LNCaP clone FGC (cell line): ENCODE data around the gene PMEL.
"Not testable (repeated sequence)": the region's sequence is repeated elsewhere in the genome, so short reads cannot be mapped to it uniquely, and the experiment has no call there.

Experiments used
- DNase-seq: peaks from one replicate; pipeline ENCODE4 v3.0.0-alpha.2; 2011; ENCODE audit warnings: low read depth
- H3K4me3 ChIP-seq: 2 replicates; pipeline ENCODE4 v1.5.1; 2011; ENCODE audit warnings: mild to moderate bottlenecking, low read depth, low read length, control low read depth
- CTCF ChIP-seq: IDR thresholded peaks from 2 replicates; pipeline ENCODE4 v1.5.1; 2012; ENCODE audit warnings: mild to moderate bottlenecking; ENCODE audit not compliant: control insufficient read depth, insufficient read depth; ENCODE audit errors: extremely low read depth

The PMEL gene

GRCh38 chr12:55922126-55922525 is 43.7 kb downstream of the PMEL start:
- no peak for DNase-seq
- no peak for TF ChIP-seq CTCF
- H3K4me3 ChIP-seq: no peak overlapping the region

DNA sequence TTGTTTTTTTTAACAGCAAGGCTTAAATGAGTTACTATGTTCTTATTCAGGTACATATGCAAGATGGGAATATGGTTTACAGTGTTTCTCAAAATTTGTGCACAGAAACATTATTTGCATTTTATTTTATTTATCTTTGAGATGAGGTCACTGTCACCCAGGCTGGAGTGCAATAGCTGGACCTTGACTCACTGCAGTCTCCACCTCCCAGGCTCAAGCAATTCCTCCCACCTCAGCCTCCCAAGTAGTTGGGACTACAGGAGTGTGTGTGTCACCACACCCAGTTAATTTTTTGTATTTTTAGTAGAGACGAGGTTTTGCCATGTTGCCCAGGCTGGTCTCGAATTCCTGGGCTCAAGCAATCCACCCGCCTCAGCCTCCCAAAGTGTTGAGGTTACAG is 46.8 kb downstream of the PMEL start:
- not testable (repeated sequence) for H3K4me3 ChIP-seq
- DNase-seq: peak; percentile 51

DNA sequence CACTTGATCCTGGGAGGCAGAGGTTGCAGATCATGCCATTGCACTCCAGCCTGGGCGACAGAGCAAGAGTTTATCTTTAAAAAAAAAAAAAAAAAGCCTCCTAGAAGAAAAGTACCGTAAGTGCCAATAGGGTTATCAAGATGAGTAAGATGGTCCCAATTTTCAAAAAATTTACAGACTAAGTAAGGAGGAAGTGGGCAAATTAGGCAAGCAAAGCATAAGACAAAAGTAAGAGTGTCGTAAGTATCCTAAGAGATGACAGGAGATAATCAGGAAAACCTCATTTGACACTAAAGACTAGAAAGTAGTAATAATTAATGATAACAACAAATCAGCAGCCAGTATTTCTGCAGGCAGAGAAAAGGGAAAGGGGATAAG is 50.4 kb downstream of the PMEL start:
- no peak overlapping the region for H3K4me3 ChIP-seq
- no peak for TF ChIP-seq CTCF
- DNase-seq: no peak

- TF ChIP-seq CTCF: no peak
- no peak for DNase-seq
- H3K4me3 ChIP-seq: no peak overlapping the region
These were observed 52.9 kb downstream of the PMEL start for GRCh38 chr12:55912908-55913307.

DNA sequence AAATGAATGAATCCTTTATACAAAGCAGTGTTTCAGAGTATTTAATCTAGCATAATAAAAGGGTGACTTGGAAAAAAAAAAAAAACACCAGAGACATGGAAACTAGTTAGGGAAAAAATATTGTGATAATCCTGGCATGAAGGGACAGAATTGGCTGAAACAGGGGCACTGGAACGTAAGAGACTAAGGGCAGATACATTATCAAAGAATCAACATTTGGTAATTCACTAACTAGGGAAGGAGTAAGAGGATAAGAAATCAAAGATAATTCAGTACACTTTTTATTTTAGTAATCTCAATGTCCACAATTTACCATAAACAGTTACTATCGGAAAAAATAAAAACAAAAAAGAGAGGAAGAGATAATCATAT is 56.3 kb downstream of the PMEL start:
- H3K4me3 ChIP-seq: peak overlapping the region; percentile 24
- no peak for TF ChIP-seq CTCF
- no peak for DNase-seq

DNA sequence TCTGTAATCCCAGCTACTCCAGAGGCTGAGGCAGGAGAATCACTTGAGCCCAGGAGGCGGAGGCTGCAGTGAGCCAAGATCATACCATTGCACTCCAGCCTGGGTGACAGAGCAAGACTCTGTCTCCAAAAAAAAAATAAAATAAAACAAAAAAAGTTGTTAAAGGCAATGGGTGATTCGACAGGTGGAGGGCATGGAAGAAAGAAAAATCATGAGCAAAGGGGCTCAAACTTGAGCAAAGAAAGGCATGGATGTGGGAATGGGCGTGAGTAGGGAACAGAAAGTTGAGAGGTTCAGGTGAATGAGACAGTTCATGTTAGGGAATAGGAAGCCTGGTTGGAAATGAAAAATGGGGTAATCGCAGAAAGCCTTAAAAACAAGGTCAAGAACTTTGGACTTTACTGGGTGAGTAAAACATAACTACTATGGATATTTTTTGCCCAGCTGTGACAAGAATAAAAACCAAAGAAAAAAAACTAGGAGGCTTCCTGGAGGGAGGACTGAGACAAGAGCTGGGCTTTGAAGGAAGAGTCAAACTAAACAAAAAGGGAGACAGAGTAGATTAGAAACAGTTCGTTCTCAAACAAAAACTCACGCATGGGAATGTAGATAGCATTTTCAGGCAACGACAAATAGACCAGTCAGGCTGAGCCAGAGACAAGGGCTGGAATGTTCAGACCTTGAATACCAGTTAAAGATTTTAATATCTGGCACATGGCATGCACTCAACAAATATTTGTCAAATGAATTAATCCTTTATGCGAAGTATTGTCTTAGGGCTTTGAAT is 56.9 kb downstream of the PMEL start:
- DNase-seq: peak; percentile 95
- TF ChIP-seq CTCF: no peak
- peak overlapping the region; percentile 24 for H3K4me3 ChIP-seq

- no peak for TF ChIP-seq CTCF
- H3K4me3 ChIP-seq: no peak overlapping the region
- no peak for DNase-seq
These were observed 59.8 kb downstream of the PMEL start for GRCh38 chr12:55906056-55906455.
